GM21390 (cell line): ENCODE data around the gene DYRK1B.
"Not testable (repeated sequence)": the region's sequence is repeated elsewhere in the genome, so short reads cannot be mapped to it uniquely, and the experiment has no call there.

Experiments used
- ATAC-seq: cut with Tn5 transposase; IDR thresholded peaks from one replicate; pipeline ENCODE4 v1.9.1; 2021; ENCODE audit not compliant: unreplicated experiment

The DYRK1B gene

DNA sequence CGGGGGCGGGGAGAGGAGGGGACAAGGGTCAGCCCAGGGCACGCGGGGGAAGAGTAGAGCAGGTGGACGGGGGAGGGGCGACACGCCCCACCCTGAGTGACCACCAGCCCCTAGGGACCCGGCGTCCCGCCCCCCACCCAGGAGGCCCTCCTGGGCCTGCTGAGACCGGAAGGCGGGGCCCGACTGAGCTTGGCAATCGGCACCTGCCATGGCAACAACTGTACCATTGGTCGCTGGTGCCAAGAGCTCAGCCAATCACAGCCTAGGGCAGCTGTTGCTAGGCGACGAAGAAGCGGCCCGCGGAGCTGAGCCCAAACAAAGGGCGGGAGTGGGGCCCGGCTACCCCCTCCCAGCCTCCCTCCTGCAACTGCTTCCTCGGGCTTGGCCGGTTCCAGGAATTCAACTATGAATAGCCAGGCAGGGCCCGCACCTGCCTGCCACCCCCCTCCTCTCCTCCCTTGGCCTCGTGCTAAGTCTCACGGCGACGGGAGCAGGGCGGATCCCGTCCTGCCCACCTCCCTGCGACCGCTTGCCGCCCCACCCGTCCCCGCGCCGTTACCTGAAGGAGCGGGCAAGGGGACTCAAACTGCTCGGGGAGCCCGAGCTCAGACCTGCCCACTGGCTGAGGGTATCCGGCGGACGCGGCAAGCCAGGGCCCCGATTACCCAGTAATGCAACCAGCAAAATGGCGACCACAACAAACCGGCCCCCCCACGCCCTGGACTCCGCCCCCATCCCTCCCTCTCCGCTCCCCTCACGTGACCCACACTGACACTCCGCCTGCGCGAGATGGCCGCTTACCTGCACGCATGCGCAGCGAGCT, at the start of gene DYRK1B:
Gene DYRK1B (minus strand): TSS at position 699 of the 823 bp plus-strand sequence. CDS start 2,295 bp downstream, outside the sequence.
- ATAC-seq = peak; percentile 76

DNA sequence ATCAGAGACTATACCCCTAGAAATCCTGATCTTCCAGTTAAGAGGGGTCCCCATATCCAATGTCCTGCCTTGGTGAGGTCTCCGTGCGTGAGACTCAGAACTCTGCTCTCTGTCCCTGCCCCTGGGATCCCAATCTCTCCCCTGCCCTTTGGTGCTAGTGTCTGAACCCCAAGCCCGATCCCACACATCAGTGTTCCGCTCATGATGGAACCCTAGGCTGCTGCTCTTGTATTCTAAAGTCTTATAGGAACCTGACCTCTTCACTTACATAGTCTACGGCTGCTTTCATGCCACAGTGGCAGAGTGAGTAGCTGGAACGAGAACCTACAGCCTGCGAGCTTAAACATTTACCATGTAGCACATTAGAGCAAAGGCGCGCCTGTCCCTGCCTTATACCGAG, 48.7 kb upstream of the DYRK1B start:
- not testable (repeated sequence) for ATAC-seq

DNA sequence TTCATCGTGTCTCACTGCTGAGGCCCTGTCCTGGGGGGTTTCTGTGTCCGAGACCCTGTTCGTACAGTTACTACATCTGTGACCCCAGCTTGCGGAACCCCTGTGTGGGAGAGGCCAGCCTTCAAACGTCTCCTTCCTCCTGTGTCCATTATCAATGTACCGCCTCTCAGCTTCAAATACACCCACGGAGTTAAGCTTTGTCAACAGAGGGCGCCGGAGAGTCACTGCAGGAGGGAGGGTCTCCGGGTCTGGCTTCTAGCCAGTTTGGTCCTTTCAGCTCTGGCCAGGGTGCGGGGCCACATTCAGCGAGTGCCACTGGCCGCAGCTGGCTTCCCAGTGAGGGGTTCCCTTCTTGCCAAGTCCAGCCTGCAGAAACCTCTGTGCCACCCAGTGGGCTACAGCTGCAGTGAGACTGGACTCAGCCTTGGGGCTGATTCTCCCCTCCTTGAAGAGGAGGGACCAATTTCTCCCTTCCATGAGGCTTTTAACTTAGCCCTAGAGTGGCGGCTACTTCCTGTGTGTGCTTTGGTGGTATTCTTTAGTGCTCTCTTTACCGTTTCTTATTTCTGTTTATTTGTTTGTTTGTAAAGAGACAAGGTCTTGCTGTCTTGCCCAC, 47.6 kb upstream of the DYRK1B start:
- not testable (repeated sequence) for ATAC-seq

DNA sequence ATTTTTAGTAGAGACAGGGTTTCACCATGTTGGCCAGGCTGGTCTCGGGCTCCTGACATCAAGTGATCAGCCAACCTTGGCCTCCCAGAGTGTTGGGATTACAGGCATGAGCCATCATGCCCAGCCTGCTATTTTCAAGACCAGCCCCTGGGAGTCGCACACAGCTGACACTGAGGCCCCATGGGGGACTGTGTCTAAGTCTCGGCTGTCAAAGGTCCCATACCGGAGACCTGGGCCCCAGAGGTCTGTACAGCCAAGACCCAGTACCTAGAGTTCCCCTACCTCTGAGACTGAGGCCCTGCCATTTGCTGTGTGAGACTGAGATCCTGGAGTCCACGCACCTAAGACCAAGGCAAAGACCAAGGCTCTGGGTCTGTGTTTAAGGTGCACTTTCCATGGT, 46.3 kb upstream of the DYRK1B start:
- ATAC-seq = not testable (repeated sequence)

DNA sequence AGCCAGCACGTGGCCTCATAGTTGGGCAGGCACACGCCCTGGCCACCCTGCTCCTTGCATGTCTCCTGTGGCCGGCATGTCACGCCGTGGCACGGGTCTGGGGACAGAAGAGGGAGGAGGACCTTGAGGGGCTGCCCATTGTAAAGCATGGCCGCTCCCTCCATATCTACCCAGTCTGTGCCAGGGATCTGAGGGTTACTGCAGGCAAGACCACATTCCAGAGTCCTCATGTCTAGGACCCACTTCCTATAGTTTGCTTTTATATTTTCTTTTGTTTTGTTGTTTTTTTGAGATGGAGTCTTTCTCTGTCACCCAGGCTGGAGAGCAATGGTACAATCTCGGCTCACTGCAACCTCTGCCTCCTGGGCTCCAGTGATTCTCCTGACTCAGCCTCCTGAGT, 45.8 kb upstream of the DYRK1B start:
- ATAC-seq = not testable (repeated sequence)

DNA sequence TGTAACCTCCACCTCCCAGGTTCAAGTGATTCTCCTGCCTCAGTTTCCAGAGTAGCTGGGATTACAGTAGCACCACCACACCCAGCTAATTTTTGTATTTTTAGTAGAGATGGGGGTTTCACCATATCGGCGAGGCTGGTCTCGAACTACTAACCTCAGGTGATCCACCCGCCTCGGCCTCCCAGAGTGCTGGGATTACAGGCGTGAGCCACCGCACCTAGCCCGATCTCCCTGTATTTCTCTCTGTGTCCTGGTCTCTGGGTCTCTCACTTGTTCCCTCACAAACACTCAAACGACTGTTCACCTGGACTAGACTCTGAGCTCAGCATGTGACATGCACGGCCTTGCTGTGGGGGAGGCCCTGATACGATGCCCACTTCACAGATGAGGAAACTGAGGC, 44.9 kb upstream of the DYRK1B start:
- not testable (repeated sequence) for ATAC-seq

DNA sequence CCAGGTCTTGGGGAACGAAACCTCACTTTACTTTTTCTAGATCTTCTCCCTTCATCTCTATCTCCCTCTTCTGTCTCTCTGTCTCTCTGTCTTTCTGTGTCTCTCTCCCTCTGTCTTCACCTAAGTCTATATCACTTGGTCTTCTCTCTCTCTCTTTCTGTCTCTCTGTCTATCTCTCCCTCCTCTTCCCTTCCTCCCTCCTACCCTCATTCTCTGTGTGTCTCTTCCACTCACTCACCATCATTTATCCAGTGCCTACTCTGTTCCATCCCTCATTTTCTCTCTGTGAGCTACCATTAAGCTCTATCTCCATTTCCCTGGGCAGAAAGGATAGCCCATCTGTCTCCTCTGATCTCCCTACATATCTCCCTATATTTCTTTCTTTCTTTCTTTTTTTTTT, 44.4 kb upstream of the DYRK1B start:
- ATAC-seq = no peak

DNA sequence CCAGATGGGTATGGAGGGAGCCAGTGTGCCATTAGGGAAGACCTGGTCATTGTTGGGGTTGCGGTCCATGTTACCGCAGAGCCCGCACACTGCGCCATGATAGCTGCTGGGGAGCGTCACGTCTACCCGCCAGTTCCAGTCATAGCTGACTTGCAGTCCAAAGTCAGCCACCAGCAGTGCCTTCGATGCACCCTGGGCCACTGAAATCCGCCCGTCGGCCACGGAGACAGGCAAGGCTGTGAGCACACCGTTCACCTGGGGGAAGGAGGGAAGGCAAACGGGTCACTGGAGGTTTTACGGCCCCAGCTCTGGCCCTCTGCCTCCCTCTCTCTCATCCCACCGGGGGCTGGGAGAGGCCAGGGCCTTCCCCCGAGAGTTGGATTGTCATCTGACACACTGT, 44.0 kb upstream of the DYRK1B start:
- ATAC-seq = not testable (repeated sequence)

DNA sequence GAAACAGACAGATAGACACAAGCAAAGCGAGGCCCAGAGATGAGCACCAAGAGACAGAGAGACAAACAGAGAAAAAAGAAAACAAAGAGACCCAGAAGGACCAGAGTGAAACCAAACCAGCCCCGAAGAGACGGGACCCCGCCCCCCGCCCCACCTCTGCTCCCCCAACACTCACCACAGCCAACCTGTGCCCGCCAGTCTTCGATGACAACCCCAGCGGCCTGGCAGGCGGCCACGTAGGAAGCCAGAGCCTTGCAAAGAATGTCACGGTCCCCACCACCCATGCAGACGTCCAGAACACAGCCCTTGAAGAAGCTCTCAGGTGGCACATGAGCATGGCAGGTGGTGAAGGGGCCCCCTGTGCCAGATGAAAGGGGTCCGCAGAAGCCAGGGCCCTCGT, 43.5 kb upstream of the DYRK1B start:
- not testable (repeated sequence) for ATAC-seq

DNA sequence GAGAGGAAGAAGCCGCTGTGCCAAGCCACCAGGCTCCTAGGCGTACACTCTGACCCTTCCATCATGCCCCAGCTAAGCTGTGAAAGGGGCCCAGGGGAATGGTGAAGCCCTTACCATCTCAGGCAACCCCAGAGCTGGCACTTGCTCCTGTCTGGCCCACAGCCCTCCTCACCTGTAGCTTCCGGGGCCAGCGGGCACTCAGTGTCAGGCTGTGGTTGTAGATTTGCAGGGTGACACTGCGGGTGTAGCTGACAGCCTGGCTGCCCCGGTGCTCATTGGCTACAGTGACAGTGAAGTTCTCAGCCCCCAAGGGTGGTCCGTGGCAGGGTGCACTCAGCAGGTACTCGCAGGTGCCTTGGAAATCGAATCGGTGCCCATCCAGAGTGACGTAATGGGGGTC, 42.5 kb upstream of the DYRK1B start:
- not testable (repeated sequence) for ATAC-seq

DNA sequence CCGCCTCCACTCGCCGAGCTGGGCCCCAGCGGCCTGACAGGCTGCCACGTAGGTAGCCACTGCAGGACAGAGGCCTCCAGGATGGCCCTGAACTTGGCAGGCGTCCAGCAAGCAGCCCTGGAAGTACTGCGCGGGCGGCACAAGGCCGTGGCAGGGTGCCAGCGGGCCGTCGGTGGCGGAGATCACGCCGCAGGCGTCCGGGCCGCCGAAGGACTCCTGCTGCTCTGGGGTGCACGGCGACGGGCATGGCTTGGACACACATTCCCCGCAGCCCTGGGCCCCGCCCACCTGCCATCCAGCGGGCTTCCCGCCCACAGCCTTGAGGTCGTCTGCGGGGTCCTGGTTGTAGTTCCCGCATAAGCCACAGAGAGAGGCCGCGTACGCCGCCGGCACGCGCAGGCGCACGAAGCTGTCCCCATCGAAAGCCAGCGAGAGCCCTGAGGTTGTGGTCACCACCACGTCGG, 41.5 kb upstream of the DYRK1B start:
- ATAC-seq = not testable (repeated sequence)

DNA sequence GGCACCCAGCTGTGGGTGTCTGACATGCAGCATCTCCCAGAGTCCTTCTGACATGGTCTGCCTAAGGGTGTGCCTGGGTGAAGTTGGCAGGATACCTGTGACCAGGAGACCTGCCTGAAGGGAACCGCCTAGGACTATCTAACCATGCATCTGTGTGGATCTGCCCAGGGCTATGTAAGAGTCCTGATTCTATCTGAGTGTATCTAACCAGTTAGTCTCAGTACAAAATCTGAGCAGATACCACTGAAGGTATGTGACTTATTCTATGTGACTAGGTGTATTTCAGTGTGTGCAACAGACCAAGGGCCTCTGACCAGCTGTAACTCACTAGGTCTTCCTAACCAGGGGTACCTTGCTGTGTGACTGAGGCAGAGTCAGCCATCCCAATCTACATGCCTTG, 40.4 kb upstream of the DYRK1B start:
- ATAC-seq = no peak

DNA sequence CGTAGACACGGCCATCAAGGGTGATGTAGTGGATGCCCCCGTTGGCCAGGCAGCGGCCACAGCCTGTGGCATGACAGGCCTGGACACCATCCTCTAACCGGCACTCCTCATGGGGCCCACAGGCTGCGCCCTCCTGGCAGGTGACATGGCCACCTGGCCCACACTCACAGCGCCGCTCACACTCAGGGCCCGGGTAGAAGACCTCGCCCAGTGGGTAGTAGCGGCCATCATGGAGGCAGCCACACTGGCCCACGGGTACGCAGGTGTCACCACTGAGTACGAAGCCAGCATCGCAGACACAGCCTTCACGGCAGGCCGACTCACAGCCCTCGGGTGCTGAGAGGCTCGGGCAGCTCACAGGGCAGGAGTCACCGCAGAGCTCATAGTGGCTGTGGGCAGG, 39.4 kb upstream of the DYRK1B start:
- ATAC-seq = no peak

DNA sequence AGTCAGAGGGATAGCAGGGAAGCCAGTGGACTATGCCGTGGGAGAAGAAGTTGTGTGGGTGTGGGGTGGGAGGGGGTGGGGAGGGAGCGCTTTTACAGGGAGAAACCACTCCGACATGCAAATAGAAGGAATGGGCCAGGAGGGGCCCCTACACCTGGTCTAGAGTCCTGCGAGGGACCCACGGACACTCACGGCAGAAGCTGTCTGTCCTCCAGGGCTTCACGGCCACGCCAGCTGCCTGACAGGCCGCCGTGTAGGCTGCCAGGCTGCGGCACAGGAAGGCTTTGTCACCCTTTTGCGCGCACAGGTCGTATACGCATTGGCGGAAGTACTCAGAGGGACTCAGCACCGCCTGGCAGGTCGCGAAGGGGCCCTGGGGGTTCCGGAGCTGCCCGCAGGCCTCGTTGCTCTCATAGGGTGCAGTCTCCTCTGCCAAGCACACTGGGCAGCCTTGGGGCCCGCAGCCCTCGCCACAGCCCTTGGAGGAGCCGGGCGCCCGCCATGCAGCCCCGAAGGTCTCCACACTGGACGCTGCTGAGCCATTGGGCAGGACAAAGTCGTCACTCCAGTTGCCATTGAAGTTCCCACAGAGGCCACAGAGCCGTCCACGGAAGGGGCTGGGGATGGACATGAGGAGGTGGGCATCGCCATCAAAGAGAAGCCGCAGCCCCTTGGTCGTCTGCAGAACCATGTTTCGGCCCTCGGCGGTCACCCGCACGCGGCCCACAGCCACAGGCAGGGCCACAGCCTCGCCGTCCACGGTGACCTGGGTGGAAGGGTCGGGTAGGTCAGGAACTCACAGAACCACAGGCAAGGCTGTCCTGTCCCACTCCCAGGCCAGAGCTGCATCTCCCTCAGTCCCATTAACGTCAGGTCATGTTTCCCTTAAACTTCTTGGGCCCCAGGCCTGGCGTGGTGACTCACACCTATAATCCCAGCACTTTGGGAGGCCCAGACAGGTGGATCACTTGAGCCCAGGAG, 38.2 kb upstream of the DYRK1B start:
- no peak for ATAC-seq

DNA sequence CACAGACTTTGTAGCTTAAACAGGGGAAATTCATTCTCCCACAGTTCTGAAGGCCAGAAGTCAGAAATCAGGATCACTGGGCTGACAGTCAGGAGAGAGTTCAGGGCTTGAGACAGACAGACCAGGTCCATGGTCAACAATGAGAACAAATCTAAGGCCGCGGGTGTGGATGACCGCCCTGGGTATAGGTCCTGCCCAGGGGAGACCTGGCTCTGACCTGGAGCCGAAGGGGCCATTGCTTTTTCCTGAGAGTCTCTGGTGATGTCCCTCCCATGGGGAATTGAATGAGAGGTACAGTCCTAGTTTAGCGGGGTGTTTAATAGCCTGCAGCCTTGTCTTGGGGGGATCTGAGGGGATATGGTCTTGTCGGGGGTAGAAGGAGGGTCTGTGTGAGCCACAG, 37.4 kb upstream of the DYRK1B start:
- no peak for ATAC-seq

DNA sequence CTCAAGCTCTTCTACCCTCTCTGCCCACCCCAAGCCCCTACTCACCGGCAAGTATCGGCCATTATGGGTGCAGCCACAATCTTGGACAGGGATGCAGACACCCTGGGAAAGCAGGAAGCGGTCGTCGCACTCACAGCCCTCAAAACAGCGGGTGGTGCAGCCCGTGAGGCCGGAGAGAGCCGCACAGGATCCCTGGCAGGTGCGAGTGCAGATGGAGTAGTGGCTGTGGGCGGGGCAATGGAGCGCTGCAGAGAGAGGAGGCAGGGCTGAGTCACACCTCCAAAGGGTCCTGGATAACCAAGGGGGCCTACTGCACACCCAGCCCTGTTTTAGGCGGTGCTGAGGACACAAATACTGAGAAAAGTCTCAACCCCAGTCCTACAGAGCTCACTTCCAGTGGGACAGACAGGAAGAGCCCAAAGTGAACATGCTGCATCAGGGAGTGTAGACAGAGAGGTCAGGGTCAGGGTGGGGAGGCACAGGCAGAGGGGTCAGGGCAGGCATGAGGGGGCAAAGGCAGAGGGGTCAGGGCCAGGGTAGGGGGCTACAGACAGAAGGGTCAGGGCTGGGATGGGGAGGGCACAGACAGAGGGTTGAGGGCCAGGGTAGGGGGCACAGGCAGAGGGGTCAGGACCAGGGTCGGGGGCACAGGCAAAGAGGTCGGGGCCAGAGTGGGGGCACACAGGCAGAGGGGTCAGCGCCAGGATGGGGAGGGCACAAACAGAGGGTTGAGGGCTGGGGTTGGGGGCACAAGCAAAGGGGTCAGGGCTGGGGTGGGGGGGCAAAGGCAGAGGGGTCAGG, 36.4 kb upstream of the DYRK1B start:
- no peak for ATAC-seq

DNA sequence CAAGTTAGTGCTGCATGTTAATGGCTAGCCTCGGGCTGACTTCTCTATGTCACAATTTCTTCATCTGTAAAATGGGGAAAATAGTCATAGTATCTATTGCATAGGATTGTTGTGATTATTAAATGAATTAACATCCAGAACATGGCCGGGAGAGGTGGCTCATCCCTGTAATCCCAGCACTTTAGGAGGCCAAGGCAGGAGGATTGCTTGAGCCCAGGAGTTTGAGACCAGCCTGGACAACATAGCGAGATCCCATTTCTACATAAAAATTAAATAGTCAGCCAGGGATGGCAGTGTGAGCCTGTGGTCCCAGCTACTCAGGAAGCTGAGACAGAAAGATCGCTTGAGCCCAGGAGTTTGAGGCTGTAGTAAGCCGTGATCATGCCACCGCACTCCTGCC, 34.0 kb upstream of the DYRK1B start:
- no peak for ATAC-seq

DNA sequence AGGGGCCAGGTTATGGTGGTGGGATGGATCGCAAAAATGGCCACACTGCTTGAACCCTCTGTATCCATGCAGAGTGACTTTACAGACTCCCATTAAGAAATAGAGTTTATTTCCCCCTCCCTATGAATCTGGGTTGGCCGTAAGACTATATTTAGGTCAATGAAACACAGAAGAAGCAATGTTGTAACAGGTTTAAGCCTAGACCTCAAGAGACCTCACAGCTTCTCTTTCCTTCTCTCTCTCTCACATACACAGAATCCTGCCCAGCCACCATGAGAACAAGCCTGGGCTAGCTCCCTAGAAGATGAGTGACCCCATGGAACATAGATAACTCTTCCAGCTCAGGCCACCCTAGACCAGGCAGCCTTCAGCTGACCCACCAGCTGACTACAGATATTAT, 33.2 kb upstream of the DYRK1B start:
- no peak for ATAC-seq

DNA sequence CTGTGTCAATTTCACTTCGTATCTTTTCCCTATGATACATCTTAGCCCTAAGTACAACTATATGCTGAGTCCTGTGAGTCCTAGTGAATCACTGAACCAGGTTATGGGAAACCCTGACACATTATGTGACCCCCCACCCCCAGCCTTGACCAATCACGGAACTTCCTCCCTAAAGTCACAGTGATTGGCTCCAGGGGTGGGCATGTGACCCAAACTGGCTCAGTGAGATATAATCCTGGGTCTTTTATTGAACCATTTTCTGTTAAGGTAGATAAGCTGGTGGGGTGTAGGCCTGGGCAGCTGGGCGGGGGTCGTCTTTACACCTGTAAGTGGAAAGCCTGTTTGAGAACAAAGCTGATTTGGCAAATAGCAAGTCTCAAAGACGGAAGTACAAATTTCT, 32.0 kb upstream of the DYRK1B start:
- ATAC-seq = no peak

DNA sequence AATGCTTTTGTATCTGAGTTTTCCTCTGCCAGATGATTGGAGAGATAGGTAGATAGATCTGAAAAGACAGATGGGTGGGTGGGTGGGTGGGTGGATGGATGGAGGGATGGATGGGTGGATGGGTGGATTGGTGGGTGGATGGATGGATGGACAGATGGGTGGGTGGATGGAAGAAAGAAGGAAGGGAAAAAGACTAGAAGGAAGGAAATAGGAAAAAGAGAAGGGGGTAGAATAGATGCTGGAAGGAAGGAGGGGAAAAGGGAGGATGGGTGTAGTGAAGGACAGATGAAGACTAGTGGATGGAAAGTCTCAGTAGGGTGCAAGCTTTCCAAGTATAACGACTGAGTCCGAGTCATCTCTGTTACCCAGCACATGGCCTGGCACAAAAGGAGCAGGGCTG, 31.2 kb upstream of the DYRK1B start:
- no peak for ATAC-seq
